Superior temporal gyrus (tissue), 1 donor: ENCODE results near the gene ARF5.
"Not testable (repeated sequence)": the region's sequence is repeated elsewhere in the genome, so short reads cannot be mapped to it uniquely, and the experiment has no call there.

Source experiments
- DNase-seq: peaks from one replicate; pipeline ENCODE4 v3.0.0-alpha.2; 2016; ENCODE audit errors: extremely low spot score

The ARF5 gene

DNA sequence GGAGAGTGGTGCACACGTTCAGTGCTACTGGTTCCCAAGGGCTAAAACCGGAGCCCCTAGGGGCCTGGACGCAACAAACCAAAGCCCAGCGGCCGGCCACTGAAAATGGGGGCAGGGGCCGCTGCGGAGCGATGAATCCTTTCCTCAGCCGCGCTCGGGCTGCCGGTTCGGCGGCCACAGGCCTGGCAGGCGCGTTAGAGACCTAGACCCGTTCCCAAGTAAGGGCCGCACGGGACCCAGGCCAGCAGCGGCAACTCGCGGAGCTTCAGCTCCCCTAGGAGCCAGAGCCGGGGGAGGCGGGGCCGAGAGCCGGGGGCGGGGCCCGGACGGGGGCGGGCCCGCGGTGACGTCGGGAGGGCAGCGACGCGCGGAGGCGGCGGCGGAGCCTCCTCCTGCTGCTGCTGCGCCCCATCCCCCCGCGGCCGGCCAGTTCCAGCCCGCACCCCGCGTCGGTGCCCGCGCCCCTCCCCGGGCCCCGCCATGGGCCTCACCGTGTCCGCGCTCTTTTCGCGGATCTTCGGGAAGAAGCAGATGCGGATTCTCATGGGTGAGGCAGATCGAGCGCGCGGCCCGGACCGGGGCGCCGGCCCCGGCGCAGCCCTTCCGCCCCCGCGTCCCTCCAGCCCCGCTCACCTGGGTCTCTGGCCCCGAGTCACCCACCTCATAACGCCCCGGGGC, at the start of gene ARF5:
ARF5 (plus strand) TSS at position 393 of the 678 bp plus-strand sequence; CDS start at position 481, 88 bp downstream.
- peak; percentile 85 for DNase-seq

DNA sequence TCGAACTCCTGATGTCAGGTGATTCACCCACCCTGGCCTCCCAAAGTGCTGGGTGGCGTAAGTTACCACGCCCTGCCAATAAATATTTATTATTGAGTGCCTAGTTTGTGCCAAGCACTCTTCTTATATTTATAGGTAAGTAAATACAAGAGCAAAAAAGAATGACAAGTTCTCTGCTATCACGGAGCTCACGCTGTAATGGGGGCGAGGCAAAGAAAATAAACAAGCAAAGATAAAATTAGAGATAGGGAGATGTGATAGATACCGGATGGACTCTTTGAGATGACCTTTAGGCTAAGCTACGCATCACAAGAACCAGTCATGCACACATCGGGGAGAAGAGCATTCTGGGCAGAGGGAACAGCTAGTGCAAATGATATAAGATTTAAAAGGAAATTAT, 49.1 kb upstream of the ARF5 start:
- DNase-seq: no peak

- not testable (repeated sequence) for DNase-seq
Measured at GRCh38 chr7:127540461-127540860, 47.8 kb upstream of the ARF5 start.

- no peak for DNase-seq
Measured at GRCh38 chr7:127541548-127541947, 46.7 kb upstream of the ARF5 start.

GRCh38 chr7:127546313-127546712, 41.9 kb upstream of the ARF5 start:
- no peak for DNase-seq

- no peak for DNase-seq
Measured at GRCh38 chr7:127550247-127550646, 38.0 kb upstream of the ARF5 start.

GRCh38 chr7:127551941-127552340, 36.3 kb upstream of the ARF5 start:
- DNase-seq: no peak

DNA sequence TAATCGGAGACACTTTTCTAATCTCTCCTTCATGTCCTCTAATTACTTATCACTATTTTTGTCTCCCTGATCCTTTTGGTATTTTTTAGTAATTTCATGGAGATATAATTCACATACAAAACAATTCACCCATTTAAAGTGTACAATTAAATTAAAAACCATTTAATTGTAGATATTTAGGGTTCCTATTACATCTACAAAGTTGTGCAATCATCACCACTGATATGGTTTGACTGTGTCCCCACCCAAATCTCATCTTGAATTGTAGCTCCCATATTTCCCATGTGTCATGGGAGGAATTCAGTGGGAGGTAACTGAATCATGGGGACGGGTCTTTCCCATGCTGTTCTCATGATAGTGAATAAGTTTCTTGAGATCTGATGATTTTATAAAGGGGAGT, 31.8 kb upstream of the ARF5 start:
- no peak for DNase-seq

DNA sequence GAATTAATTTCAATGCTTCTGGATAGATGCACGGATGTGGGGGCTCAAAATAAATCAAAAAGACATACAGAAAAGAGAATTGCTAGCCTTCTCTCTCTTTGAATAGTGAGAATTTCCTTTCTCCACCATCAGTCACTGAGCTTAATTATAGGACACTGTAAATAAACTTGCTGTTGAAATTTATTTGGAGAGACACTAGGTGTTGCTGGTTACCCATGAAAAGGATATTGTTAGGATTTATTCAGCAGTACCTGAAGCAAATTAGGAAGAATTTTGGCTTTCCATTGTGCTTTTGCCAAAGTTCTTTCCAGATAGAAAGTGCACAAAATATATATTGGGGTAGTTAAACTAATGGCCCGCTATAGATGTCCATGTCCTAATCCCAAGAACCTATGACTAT, 30.4 kb upstream of the ARF5 start:
- no peak for DNase-seq

DNA sequence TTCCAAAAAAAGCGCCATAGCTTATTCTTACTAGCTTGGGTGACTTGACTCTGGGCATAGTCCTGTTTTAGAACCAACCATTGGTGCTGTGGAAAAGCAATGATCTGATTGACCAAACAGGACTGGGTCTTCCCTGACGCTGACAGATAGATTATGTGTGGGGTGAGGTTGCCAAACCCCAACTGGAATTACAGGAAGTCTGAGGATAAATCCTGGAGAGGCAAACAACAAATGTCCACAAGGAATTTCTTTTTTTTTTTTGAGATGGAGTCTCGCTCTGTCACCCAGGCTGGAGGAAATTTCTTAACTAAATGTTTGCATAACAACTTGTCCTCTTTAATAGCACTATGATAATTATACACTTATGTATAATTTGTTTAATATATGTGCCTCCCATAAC, 22.0 kb upstream of the ARF5 start:
- no peak for DNase-seq

DNA sequence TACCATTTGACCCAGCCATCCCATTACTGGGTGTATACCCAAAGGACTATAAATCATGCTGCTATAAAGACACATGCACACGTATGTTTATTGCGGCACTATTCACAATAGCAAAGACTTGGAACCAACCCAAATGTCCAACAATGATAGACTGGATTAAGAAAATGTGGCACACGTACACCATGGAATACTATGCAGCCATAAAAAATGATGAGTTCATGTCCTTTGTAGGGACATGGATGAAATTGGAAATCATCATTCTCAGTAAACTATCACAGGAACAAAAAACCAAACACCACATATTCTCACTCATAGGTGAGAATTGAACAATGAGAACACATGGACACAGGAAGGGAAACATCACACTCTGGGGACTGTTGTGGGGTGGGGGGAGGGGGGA, 20.2 kb upstream of the ARF5 start:
- not testable (repeated sequence) for DNase-seq

DNA sequence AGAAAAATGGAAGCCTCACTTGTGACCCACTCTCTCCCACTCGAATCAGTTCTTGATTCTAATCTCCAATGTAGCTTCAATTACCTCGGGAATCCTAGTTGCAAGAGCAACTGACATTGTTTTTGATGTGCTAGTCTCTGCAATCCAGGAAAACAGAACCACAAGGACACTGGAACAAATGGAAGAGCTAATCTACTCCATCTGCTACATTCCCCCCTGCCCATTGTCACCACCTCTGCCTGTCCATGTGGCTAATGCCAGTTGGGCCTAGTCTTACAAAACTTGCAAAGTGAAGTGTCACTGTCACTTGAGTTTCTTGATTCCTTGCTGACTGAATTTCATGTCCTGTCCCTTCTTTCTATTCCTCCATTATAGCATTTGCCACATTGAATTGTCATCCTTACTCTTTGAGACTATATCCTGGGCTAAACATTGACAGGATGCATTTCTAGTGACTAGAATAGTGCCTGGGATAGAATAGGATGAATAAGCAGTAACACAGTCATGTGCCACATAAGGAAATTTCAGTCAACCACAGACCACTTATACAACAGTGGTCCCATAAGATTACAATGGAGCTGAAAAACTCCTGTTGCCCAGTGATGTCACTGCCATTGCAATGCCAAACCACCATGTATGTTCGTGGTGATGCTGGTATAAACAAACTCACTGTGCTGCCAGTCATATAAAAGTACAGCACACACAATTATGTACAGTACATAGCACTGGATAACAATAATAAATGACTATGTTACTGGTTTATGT, 16.3 kb upstream of the ARF5 start:
- no peak for DNase-seq

GRCh38 chr7:127578036-127578684, 10.1 kb upstream of the ARF5 start:
- DNase-seq: no peak

GRCh38 chr7:127578711-127579275, 9.4 kb upstream of the ARF5 start:
- DNase-seq: no peak

DNA sequence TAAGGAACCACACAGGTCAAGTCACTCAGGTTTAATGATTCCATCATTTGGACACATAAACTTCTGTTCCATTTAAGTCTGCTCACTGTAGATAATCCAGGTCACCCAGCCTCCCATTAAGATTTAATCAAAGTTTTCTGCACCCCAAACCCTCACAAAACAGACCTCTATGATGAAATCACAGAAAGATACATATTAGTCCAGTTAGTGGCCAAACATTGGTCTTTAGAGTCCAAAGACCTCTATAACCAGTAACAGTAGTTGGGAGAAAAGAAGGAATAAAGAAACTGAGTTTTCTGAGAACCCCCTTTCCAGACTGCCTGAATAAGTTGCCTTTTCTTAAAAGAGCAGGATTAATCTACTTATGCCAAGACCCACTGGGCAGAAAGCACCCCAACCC, 7.6 kb upstream of the ARF5 start:
- no peak for DNase-seq

GRCh38 chr7:127581716-127582115, 6.5 kb upstream of the ARF5 start:
- DNase-seq: no peak

DNA sequence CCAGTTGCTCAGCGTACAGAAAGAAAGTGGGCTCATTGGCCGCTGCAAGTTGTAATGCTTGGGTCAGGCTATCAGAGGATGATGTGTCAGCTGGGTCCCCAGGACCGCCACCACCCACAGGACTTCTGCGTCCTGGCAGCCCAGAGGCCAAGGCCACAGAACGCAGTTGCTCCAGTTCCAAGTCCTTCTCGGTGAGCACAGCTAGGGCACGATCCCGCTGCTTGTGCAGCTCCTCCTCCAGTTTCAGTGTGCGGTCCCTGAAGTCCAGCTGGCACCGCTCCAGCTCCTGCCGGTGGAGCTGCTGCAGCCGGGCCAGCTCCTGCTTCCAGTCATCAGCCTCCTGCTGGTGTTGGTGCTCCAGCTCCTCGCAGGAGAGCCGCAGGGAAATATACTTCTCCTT, 5.8 kb upstream of the ARF5 start:
- no peak for DNase-seq

GRCh38 chr7:127584648-127585043, 3.6 kb upstream of the ARF5 start:
- no peak for DNase-seq

- DNase-seq: peak; percentile 94
Measured at GRCh38 chr7:127585044-127585953, 2.9 kb upstream of the ARF5 start, which contains the start of gene GCC1. Gene GCC1 (minus strand): TSS chr7:127585596. CDS start chr7:127585182, 414 bp downstream.

DNA sequence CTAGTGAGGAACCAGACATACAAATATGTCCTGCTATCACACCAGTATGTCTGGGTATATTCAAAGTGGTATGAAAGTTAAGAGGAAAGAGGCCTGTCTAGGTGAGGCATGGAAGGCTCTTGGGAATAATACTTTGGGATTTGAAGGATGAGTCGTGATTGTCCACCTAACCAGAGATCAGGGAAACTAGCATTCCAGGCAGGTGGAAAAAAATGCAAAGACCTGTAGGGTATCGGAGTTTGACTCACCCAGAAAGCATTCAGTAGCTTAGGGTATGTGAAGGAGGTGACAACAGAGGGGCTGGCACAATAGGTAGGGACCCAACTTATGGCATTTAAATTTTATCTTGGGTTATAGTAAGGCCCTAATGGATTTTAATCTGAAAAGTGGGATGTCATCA, 1.9 kb upstream of the ARF5 start:
- no peak for DNase-seq

GRCh38 chr7:127587663-127588018, 570 bp upstream of the ARF5 start:
- DNase-seq: no peak
